Stimulated activated CD8-positive, alpha-beta memory T cell treated with anti-CD3 and anti-CD28 coated beads, Interleukin-15, amount 100 ng/mL, for 24 hours (primary cell): Measurements from ENCODE around the gene TNFAIP8L2.
"Not testable (repeated sequence)": the region's sequence is repeated elsewhere in the genome, so short reads cannot be mapped to it uniquely, and the experiment has no call there.

ENCODE experiments used
- DNase-seq: peaks from one replicate; pipeline ENCODE4 v3.0.0-alpha.2; 2020; ENCODE audit warnings: low read depth

TNFAIP8L2 gene

GRCh38 chr1:151189637-151190445 is 33.4 kb downstream of the TNFAIP8L2 start, which contains the start of gene VPS72:
Gene VPS72 (minus strand): TSS chr1:151190197. CDS start chr1:151190121, 76 bp downstream.
- peak; percentile 53 for DNase-seq

DNA sequence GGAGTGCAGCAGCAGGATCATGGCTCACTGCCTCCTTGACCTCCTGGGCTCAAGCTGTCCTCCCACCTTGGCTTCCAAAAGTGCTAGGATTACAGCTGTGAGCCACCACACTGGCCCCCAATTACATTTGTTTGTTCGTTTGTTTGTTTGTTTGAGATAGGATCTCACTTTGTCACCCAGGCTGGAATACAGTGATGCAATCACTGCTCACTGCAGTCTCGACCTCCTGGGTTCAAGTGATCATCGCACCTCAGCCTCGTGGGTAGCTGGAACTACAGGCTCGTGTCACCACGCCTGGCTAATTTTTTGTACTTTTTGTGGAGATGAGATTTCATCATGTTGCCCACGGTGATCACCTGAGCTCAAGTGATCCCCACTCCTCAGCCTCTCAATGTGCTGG is 35.6 kb downstream of the TNFAIP8L2 start:
- no peak for DNase-seq

GRCh38 chr1:151193304-151193703 is 36.9 kb downstream of the TNFAIP8L2 start:
- DNase-seq, result no peak

DNA sequence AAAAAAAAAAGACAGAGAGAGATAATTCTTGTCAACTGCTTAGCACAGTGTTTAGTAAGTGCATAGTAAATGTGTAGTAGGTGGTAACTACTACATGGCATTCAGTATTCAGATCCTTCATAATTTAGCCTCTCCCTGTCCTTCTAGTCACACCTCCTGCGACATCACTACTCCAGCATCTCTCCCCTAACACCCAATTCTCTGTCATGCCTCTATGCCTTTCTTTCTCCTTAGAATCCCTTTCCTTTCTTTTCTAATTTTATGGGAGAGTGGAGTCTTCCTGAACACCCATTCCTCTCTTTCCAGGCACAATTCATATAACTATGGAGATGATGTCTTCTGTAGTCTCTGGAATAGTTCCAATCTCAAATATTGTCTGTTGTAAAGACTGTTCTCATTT is 37.4 kb downstream of the TNFAIP8L2 start:
- DNase-seq, result no peak

GRCh38 chr1:151194894-151195594 is 38.6 kb downstream of the TNFAIP8L2 start:
- not testable (repeated sequence) for DNase-seq

- no peak for DNase-seq
Observed at GRCh38 chr1:151196292-151196800, 39.9 kb downstream of the TNFAIP8L2 start.

GRCh38 chr1:151197863-151198253 is 41.4 kb downstream of the TNFAIP8L2 start:
- no peak for DNase-seq

DNA sequence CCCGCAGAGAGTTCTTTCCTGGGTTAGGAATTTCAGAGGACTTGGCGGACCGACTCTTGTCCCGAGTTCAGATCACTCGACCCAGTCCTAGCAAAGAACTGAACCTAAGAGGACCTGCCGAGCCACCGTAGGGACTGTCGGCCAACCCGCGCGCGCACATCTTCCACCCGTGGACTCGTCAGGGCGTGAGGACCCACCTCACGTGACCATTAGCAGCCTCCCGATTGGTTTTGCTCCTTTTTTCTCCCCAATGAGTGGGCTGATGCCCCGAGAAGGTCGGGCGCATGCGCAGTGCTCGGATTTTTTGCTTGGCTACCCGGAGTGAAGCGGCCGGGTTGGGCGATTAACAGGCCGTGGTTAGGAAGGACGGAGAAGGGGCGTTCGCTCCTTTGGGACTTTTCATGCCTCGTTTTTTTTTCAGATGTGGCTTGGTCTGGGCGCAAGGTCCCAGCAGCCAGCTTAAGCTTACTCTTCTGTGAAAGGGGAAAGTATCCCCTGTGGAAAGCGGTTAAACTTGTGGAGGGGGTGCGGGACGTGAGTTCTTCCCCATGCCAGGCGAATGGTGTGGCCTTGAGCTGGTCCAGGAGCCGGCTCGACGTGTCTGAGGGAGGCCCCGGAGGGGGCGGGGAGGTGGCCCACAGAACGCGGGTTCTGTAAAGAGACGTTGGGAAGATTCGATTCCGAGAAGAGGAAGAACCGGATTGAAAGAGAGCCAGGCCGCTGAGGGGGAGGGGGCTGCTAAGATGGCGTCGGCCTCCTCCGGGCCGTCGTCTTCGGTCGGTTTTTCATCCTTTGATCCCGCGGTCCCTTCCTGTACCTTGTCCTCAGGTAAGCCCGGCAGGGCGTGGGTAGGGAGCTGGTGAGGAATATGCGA is 42.0 kb downstream of the TNFAIP8L2 start, which contains the start of gene PIP5K1A:
TSS of gene PIP5K1A (plus strand) at position 299 of the 874 bp plus-strand sequence. CDS start at position 744, 445 bp downstream.
- DNase-seq, result peak; percentile 99

DNA sequence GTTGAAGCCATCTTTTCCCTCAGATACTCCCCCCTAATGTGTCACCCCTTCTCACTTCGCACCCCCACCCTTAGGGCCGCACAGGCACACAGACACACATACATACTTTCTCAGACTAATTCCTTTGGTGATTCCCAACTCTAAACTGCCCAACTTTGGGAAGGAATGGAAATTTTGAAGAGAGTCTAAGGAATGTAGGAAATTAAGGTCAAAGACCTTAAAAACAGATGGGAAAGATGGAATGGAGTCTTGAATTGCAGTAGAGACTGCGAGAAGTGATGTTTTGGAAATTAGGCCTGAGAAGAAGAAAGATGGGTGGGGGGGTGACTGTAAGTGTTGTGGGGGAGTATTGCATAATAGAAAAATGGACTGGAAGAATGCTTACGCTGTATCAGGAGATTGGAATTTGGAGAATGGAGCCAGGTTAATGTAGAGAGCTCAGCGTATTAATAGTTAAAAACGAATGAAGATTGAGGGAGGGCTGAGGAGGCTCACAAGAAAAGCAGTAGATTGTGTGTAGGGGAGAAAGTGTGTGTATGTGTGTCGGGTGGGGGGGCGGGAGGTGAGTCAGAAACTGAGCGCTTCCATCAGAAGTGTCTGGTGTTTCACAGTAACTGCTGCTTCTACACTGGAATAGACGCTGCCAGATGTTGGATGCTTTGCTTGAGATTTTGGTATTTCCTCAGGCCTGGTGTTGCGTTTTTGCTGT is 43.6 kb downstream of the TNFAIP8L2 start:
- DNase-seq, result no peak

DNA sequence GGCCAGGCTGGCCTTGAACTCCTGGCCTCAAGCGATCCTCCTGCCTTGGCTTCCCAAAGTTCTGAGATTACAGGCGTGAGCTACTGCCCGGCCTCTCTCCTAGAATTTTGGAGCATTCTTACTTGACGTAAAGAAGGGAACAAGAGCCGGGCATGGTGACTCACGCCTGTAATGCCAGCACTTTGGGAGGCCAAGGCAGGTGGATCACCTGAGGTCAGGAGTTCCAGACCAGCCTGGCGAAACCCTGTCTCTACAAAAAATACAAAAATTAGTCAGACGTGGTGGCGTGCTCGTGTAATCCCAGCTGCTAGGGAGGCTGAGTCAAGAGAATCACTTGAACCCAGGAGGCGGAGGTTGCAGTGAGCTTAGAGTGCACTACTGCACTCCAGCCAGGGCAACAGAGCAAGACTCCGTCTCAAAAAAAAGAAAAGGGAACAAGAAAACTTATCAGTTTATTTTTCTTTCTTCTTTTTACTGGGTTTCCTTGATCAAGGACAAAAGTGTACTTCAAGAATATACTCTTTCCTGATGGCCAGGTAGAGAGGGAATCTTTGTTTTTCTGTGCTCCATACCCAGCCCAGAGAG is 49.0 kb downstream of the TNFAIP8L2 start:
- not testable (repeated sequence) for DNase-seq
